ENCODE results near the gene MERTK. TPM values are rescaled to one million over a fixed set of nuclear protein-coding genes. Genes with fewer than 3 reads are reported as not detected.

Gene MERTK
- total RNA-seq, 2 donors from 2014 or later: 22.2 to 43.6 TPM

DNA sequence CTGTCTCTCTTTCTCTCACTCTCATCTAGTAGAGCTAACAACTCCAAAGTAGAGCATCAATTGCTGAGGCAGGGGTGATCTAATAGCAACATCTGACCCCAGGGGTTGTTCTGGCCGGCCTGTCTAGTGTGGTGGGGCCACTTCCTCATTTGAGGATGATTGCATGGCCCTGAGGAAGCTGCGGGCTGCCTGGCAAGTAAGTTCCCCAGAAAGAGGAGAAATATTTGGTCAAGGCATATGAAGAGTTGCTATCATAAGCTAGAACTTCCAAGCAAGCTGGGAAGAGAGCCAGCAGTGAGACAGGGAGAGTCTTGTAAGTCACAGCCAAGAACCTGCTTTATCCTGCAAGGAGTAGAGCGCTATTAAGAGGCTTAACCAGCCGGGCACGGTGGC is 105.8 kb downstream of the MERTK start:
- Histone ChIP-seq H3K36me3 (no peaks in the 10 kb centered on the region), H3K27ac (no peak overlapping the region)
- TF ChIP-seq, protein P1, sequence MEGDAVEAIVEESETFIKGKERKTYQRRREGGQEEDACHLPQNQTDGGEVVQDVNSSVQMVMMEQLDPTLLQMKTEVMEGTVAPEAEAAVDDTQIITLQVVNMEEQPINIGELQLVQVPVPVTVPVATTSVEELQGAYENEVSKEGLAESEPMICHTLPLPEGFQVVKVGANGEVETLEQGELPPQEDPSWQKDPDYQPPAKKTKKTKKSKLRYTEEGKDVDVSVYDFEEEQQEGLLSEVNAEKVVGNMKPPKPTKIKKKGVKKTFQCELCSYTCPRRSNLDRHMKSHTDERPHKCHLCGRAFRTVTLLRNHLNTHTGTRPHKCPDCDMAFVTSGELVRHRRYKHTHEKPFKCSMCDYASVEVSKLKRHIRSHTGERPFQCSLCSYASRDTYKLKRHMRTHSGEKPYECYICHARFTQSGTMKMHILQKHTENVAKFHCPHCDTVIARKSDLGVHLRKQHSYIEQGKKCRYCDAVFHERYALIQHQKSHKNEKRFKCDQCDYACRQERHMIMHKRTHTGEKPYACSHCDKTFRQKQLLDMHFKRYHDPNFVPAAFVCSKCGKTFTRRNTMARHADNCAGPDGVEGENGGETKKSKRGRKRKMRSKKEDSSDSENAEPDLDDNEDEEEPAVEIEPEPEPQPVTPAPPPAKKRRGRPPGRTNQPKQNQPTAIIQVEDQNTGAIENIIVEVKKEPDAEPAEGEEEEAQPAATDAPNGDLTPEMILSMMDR (IDR thresholded peaks at IDR 0.05): no peak
- TF ChIP-seq POLR2AphosphoS5 (IDR thresholded peaks at IDR 0.05): no peak
- no peak for TF ChIP-seq POLR2A (IDR thresholded peaks at IDR 0.05)

DNA sequence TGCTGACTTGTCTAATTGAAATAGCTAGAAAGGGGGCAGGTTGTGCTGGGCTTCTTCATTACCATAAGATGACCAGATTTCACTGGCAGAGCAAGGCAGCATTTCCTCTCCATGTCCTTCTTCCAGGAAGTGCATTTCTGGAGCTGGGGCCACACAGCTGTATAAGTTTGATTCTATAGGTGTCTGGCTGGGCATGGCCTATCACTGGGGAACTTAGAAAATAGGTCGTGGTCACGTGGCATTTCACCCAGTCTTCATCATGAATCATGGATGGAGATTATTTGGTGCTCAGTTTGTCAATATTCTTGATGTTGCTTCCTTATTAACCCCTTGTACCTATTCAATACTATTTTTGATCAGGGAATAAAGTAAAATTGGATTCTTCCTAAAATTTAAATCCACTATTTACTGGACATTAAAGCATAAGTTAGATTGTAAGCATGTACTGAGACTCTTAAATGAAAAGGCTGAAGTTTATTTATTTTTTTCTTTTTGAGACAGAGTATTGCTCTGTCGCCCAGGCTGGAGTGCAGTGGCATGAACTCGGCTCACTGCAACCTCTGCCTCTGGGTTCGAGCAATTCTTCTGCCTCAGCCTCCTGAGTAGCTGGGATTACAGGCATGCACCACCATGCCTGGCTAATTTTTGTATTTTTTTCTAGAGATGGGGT is 107.1 kb downstream of the MERTK start:
- Histone ChIP-seq H3K36me3 (peaks cover 0 to 1% of the 10 kb centered on the region in 2 donors), H3K4me1 (replicated peaks) (no peaks in the 10 kb centered on the region)

More for the DNA sequence above, 105.8 kb downstream of the MERTK start:
- Histone ChIP-seq H3K4me1 (replicated peaks) (no peaks in the 10 kb centered on the region), H3K9me3 (no peaks in the 10 kb centered on the region), H3K4me3 (no peak overlapping the region), H3K27me3 (replicated peaks; ENCODE audit: insufficient read depth) (no peaks in the 10 kb centered on the region)
- intact Hi-C loops (cut with DNase I): no loop called here
- 67% methylated on average over 5 of the region's 5 CpGs for WGBS
- DNase-seq (ENCODE audit: low spot score): peak; percentile 28

DNA sequence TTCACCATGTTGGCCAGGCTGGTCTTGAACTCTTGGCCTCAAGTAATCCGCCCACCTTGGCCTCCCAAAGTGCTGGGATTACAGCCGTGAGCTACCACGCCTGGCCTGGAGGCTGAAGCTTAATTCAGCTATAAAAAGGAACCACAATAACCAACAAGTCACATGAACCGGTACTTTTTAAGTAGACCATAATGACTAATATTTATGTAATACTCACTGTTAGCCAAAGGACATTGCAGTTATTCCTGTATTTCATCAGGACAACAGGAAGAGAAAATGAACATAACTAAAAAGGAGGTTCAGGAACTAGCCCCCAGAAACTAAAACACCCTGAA is 107.6 kb downstream of the MERTK start:
- H3K4me1 ChIP-seq (replicated peaks): no peaks in the 10 kb centered on the region
- 65% methylated on average over 4 of the region's 4 CpGs for WGBS
- H3K4me3 ChIP-seq: no peak overlapping the region
- no peaks in the 10 kb centered on the region for H3K9me3 ChIP-seq
- peaks cover 0 to 7% of the 10 kb centered on the region in 2 donors for H3K36me3 ChIP-seq
- no peaks in the 10 kb centered on the region for H3K27me3 ChIP-seq (replicated peaks; ENCODE audit: insufficient read depth)
- TF ChIP-seq, protein P1 (IDR thresholded peaks at IDR 0.05): peak in 1 of 4 experiments; percentile 5
- TF ChIP-seq POLR2A (IDR thresholded peaks at IDR 0.05) (no peak), POLR2AphosphoS5 (IDR thresholded peaks at IDR 0.05) (peak; percentile 16)
- no peak overlapping the region for H3K27ac ChIP-seq
- DNase-seq (ENCODE audit: low spot score): no peak
- intact Hi-C loops (cut with DNase I): no loop called here

More for the DNA sequence above, 107.1 kb downstream of the MERTK start:
- Histone ChIP-seq H3K27me3 (replicated peaks; ENCODE audit: insufficient read depth) (no peaks in the 10 kb centered on the region), H3K9me3 (no peaks in the 10 kb centered on the region), H3K27ac (no peak overlapping the region), H3K4me3 (no peak overlapping the region)
- no peak for DNase-seq (ENCODE audit: low spot score)
- intact Hi-C loops (cut with DNase I): no loop called here
- 91% methylated on average over 5 of the region's 5 CpGs for WGBS
- TF ChIP-seq POLR2AphosphoS5 (IDR thresholded peaks at IDR 0.05): no peak
- no peak for TF ChIP-seq POLR2A (IDR thresholded peaks at IDR 0.05)
- TF ChIP-seq, protein P1 (IDR thresholded peaks at IDR 0.05): no peak

DNA sequence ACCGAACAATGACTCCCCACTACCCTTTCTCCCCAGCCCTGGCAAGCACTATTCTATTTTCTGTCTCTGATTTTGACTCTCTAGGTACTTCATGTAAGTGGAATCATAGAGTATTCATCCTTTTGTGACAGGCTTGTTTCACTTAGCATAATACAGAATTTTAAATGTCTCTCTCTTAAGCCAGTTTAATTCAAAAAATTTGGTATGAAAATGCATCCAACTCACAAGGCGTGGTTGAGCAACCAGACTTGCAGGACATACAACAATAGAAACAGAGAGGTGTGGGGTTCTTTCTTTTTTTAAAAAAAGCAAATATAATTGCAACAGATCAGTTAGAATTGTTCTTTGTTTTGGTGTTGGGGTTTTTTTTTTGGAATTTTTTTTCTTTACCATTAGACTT is 109.1 kb downstream of the MERTK start:
- no peak for DNase-seq (ENCODE audit: low spot score)
- H3K9me3 ChIP-seq: no peaks in the 10 kb centered on the region
- TF ChIP-seq POLR2AphosphoS5 (IDR thresholded peaks at IDR 0.05) (no peak), POLR2A (IDR thresholded peaks at IDR 0.05) (no peak)
- TF ChIP-seq, protein P1 (IDR thresholded peaks at IDR 0.05): no peak
- no peak overlapping the region for H3K4me3 ChIP-seq
- no peaks in the 10 kb centered on the region for H3K27me3 ChIP-seq (replicated peaks; ENCODE audit: insufficient read depth)
- intact Hi-C loops (cut with DNase I): no loop called here
- no peak overlapping the region for H3K27ac ChIP-seq
- 93% methylated on average over 2 of the region's 2 CpGs for WGBS
- H3K4me1 ChIP-seq (replicated peaks): no peaks in the 10 kb centered on the region
- H3K36me3 ChIP-seq: peaks cover 0 to 10% of the 10 kb centered on the region in 2 donors

DNA sequence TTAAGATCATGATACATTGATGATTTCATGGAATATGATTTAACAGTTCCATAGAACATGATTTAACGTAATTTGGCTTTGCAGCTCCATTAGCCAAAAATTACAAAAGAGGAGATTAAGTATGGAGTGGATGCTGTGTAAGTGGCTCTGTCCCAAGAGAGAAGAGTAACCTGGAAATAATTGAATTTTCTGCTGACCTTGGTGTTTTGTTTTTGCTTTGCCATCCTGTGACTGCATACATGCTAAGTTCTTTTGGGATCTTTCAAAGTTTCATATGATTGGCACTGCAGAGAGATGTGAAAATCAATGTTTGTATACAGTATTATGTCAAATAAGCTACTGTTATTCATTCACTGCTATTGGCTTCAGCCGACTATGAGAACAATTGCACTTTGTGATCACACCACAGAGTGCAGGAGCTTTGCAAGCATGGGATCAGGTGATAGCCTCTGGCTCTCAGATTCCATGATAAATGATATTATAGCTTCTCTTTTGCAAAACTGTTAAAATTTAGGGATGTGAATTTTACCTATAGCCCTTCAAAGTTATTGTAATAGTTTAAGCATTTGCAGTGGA is 110.6 kb downstream of the MERTK start:
- no peaks in the 10 kb centered on the region for H3K4me1 ChIP-seq (replicated peaks)
- H3K9me3 ChIP-seq: no peaks in the 10 kb centered on the region
- intact Hi-C loops (cut with DNase I): no loop called here
- peaks cover 0 to 10% of the 10 kb centered on the region in 2 donors for H3K36me3 ChIP-seq
- TF ChIP-seq, protein P1 (IDR thresholded peaks at IDR 0.05): no peak
- TF ChIP-seq POLR2AphosphoS5 (IDR thresholded peaks at IDR 0.05): no peak
- TF ChIP-seq POLR2A (IDR thresholded peaks at IDR 0.05): no peak
- H3K4me3 ChIP-seq: no peak overlapping the region
- H3K27me3 ChIP-seq (replicated peaks; ENCODE audit: insufficient read depth): no peaks in the 10 kb centered on the region
- no peak for DNase-seq (ENCODE audit: low spot score)
- WGBS: 79% methylated on average over 2 of the region's 2 CpGs
- H3K27ac ChIP-seq: no peak overlapping the region
